GM21367 (cell line): ENCODE measurements around the gene ACSF2.

Experiments
- ATAC-seq: cut with Tn5 transposase; IDR thresholded peaks from one replicate; pipeline ENCODE4 v1.9.1; 2021; ENCODE audit not compliant: unreplicated experiment

Gene ACSF2

DNA sequence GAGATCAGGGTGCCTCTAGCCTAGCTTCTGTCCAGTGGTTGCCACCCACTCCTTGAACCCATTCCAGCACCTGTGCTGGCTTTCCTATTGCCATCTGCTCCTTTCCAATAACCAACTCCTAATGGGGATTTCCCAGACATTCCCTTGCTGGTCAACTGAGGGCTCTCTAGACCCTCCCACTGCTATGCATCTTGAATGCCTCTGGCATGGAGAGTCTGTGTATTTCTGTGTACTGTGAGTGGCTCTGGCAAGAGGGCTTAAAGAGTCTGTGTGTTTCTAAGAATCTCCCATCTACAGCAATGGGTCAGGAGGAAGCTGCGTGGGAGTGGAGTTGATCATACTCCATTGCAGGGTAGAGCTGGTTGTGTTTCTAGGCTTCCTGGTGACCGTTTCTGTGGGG, 95.5 kb downstream of the ACSF2 start:
- no peak for ATAC-seq

DNA sequence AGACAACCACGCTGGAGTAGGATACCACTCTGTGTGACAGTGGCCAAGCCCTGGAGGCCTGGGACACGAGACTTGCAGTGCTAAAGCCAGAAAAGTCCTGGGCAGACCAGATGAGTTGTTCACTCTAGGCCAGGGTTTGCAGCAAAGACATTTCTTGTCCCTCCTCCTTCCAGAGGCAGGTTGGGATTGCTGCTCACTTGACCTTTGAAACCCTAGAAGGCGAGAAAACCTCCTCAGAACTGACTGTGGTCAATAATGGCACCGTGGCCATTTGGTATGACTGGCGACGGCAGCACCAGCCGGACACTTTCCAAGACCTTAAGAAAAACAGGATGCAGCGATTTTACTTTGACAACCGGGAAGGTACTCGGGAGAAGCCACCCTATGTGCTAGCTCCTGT, 96.7 kb downstream of the ACSF2 start:
- no peak for ATAC-seq

- no peak for ATAC-seq
These were observed 97.2 kb downstream of the ACSF2 start for GRCh38 chr17:50523208-50523607.
